Dermis microvascular lymphatic vessel endothelial cell (primary cell): ENCODE data around the gene THEM5. TPM values are rescaled to one million over a fixed set of nuclear protein-coding genes. Genes with fewer than 3 reads are reported as not detected.

Experiments
- DNase-seq, 2 donors: peaks; one replicate each; pipeline versions ENCODE4 v3.0.0 to v3.0.0-alpha.2; 2010; ENCODE audit warnings: low read depth in 2 of 2
- total RNA-seq: library from RNA; depleted of rRNA; stranded (reverse); fragments of >200 nt; gene quantifications from 2 replicates; pipeline ENCODE4 v1.2.1, GENCODE V29; 2014

Gene THEM5
- total RNA-seq, 1 donor from 2014 or later, result not detected

- peak in 1 of 2 donors; percentile 80 for DNase-seq
Observed at GRCh38 chr1:151839457-151840403, 13.8 kb downstream of the THEM5 start, which contains the start of gene C2CD4D. C2CD4D (minus strand) TSS chr1:151839820; CDS start chr1:151838989, 831 bp downstream.

GRCh38 chr1:151839082-151839412 is 14.5 kb downstream of the THEM5 start:
- no peak for DNase-seq

- no peak for DNase-seq
Observed at GRCh38 chr1:151838222-151839081, 15.1 kb downstream of the THEM5 start.

- DNase-seq, result no peak
Observed at GRCh38 chr1:151837884-151838221, 15.7 kb downstream of the THEM5 start.

- no peak for DNase-seq
Observed at GRCh38 chr1:151837197-151837596, 16.3 kb downstream of the THEM5 start.

- DNase-seq, result no peak
Observed at GRCh38 chr1:151835596-151835995, 17.9 kb downstream of the THEM5 start.

- DNase-seq, result no peak
Observed at GRCh38 chr1:151834239-151834638, 19.3 kb downstream of the THEM5 start.

- no peak for DNase-seq
Observed at GRCh38 chr1:151833172-151833900, 20.2 kb downstream of the THEM5 start.

- DNase-seq, result no peak
Observed at GRCh38 chr1:151832318-151832980, 21.1 kb downstream of the THEM5 start.

- DNase-seq, result no peak
Observed at GRCh38 chr1:151831605-151832004, 21.9 kb downstream of the THEM5 start, which contains the start of gene RORC. RORC (minus strand) TSS chr1:151831802; CDS start chr1:151831764, 38 bp downstream.

GRCh38 chr1:151831256-151831591 is 22.3 kb downstream of the THEM5 start:
- no peak for DNase-seq

GRCh38 chr1:151830055-151830454 is 23.5 kb downstream of the THEM5 start:
- no peak for DNase-seq

GRCh38 chr1:151829352-151830046 is 24.0 kb downstream of the THEM5 start:
- no peak for DNase-seq

- DNase-seq, result peak in 1 of 2 donors; percentile 49
Observed at GRCh38 chr1:151828921-151829320, 24.6 kb downstream of the THEM5 start.

- DNase-seq, result no peak
Observed at GRCh38 chr1:151827853-151828252, 25.7 kb downstream of the THEM5 start.

- DNase-seq, result no peak
Observed at GRCh38 chr1:151825751-151826660, 27.5 kb downstream of the THEM5 start.

- DNase-seq, result no peak
Observed at GRCh38 chr1:151825204-151825603, 28.3 kb downstream of the THEM5 start.

GRCh38 chr1:151823175-151823574 is 30.3 kb downstream of the THEM5 start:
- no peak for DNase-seq

GRCh38 chr1:151822404-151822803 is 31.1 kb downstream of the THEM5 start:
- no peak for DNase-seq
